AG08396 (cell line): ENCODE data around the gene CEP152.
"Not testable (repeated sequence)": the region's sequence is repeated elsewhere in the genome, so short reads cannot be mapped to it uniquely, and the experiment has no call there.

Source experiments
- DNase-seq: peaks from one replicate; pipeline ENCODE4 v3.0.0; 2012; ENCODE audit warnings: low spot score, mixed read lengths

CEP152 gene, protein sequence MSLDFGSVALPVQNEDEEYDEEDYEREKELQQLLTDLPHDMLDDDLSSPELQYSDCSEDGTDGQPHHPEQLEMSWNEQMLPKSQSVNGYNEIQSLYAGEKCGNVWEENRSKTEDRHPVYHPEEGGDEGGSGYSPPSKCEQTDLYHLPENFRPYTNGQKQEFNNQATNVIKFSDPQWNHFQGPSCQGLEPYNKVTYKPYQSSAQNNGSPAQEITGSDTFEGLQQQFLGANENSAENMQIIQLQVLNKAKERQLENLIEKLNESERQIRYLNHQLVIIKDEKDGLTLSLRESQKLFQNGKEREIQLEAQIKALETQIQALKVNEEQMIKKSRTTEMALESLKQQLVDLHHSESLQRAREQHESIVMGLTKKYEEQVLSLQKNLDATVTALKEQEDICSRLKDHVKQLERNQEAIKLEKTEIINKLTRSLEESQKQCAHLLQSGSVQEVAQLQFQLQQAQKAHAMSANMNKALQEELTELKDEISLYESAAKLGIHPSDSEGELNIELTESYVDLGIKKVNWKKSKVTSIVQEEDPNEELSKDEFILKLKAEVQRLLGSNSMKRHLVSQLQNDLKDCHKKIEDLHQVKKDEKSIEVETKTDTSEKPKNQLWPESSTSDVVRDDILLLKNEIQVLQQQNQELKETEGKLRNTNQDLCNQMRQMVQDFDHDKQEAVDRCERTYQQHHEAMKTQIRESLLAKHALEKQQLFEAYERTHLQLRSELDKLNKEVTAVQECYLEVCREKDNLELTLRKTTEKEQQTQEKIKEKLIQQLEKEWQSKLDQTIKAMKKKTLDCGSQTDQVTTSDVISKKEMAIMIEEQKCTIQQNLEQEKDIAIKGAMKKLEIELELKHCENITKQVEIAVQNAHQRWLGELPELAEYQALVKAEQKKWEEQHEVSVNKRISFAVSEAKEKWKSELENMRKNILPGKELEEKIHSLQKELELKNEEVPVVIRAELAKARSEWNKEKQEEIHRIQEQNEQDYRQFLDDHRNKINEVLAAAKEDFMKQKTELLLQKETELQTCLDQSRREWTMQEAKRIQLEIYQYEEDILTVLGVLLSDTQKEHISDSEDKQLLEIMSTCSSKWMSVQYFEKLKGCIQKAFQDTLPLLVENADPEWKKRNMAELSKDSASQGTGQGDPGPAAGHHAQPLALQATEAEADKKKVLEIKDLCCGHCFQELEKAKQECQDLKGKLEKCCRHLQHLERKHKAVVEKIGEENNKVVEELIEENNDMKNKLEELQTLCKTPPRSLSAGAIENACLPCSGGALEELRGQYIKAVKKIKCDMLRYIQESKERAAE (N-terminal part only)

DNA sequence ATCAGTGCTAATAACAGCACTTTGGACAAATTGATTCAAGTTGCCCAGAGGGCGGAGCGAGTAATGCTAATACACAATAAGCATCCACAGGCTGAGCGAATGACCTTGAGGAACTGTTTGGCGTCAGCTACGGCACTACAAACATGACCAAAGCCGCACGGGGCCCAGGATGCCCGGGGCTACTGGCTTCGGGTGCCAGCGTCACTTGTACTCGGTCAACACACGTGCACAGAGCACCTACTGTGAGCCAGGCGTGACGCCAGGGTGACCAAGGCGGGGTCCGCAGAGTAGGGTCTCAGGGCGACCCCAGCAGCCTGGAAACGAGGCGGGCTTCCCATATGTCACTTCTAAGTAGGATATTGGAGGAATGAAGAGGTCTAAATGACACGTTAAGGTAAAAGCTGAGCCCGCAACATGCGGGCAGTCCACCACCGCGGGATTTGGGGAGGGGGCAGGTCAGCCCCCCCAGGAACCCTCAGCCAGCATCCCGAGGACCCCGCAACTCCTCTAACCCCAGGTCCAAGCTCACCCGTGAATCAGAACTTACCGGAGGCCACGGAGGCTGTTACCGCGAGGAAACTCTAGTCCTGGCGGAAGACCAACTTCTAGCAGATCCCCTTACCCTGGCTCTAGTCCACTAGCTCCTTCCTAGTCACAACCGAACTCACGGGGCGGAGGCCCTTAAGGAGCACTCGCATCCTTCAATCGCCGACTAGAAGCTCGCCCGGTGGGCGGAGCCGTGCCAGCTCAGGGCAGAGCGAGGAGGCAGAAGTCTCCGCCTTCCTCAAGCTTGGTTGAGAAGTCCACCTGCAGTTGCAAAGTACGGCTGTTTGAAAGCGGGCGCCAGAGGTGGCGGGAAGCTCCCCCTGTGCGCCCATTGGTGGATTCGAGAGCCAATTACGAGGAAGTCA, at the start of gene CEP152:
TSS of gene CEP152 (minus strand) at position 656 of the 911 bp plus-strand sequence. CDS start 5,420 bp downstream, outside the sequence.
- peak; percentile 93 for DNase-seq

DNA sequence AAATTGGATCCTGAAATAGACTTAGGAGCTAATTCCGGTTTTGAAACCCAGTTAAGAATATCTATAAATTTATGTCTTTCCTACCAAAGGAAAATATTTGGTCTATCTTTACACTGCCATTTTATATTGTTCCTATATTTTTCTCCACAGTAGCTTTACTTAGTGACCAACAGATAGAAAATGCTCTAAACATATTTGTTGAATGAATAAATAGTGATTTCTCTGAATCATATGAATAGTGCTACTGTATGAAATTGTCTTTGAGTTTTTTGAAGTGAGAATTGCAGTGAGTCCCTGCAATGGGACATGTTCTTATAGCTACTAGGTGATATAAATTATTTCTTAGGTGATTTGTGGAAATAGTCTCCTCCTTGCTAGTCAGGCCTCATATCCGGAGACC, 48.6 kb upstream of the CEP152 start:
- DNase-seq, result no peak

DNA sequence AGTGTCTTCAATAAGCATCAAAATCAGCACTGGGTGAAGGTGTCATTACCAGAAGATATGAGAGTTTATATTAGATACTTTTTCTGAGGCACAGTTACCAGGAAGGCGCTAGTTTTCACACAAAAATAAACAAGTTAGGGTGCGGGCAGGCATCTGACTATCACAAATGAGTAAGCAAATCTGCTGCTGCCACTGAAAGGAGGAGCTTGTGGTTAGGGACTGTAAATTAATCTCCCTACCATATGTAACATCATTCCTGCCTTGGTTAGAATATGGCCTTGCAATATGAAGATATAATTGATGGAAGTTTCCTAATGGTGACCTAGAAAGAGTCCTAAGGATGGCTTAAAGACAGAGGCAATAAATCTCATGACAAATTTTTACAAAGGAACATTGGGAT, 47.5 kb upstream of the CEP152 start:
- DNase-seq, result no peak

DNA sequence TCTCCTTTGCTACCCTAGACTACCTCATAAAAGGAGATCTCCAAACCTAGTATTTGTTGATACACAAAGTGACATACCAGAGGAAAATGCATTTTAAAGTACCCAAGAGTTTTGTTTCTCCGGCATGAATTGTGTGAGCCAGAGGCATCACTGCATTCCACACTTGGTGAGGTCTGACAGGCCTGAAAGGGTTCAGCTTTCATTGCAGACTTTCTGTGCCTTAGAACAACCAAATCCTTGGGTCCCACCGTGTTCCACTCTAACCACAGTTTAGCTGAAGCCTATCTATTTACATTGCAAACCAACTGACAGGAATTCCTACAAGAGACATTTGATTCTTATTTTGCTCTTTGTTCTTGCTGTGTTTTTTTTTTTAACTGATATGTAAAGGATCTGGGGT, 46.1 kb upstream of the CEP152 start:
- DNase-seq, result peak; percentile 54

DNA sequence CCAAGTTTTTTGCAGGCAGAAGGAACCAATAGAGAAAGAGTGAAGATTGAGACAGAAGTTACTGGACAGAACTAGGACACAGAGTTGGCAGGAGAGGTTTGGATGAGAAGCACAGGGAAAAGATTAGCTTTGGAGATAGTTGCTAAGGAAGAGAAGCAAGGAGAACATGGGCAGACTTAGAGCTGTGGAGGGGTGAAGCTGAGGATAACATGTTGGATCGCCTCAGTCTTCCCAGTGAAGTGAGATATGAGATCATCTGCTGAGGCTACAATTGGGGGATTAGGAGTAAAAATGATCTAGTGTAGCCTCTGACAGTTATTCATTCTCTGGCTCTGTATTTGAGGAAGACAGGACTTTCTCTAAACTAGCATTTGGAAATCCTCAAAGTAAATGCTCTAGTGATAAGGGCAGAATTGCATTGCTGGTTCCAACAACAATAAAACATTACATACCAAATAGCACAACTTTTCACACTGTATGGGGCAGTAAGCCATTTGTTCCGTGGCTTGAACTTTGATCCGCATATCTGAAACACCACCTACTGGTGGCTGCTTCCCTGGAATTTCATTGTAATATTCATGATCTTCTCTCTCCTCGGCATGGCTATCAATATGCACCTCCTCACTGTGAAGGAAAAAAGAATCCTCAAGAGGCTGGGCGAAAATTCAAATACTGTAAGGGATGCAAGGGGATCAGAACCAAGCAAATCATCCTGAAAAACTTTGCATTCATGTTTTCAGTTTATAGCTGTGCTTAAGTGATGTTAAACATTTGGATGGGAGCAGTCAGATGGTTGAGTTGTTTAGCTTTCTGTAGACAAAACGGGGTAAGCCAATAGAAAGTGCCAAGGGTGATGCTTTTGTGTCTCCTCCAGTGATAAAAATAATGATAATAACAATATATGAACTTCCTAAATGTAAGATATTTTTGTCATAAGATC, 44.9 kb upstream of the CEP152 start:
- peak; percentile 34 for DNase-seq

DNA sequence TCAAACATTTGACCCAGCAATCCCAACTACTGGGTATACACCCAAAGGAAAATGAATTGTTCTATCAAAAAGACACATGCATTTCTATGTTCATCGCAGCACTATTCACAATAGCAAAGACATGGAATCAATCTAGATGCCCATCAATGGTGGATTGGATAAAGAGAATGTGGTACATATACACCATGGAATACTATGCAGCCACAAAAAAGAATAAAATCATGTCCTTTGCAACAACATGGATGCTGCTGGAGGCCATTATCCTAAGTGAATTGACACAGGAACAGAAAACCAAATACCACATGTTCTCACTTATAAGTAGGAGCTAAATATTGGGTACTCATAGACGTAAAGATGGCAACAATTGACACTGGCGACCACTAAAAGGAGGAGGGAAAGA, 43.6 kb upstream of the CEP152 start:
- not testable (repeated sequence) for DNase-seq

DNA sequence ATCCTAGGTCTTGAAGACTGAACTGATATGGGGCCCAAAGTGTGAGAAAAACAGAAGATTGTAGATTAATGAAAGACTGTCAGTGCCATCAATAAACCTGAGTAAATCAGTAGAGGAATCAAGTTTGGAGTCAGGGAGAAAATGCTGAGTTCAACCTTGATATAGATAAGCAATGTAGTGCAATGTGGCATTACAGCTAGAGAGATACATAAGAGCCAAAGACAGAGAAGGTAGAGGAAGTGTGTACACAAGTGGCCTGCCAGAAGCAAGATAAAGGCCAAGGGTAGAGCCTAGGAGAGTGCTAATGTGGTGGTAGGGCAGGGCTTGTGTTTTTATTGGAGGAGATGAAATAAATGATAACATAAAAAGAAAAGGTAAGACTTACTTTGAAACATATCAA, 41.1 kb upstream of the CEP152 start:
- DNase-seq, result no peak

DNA sequence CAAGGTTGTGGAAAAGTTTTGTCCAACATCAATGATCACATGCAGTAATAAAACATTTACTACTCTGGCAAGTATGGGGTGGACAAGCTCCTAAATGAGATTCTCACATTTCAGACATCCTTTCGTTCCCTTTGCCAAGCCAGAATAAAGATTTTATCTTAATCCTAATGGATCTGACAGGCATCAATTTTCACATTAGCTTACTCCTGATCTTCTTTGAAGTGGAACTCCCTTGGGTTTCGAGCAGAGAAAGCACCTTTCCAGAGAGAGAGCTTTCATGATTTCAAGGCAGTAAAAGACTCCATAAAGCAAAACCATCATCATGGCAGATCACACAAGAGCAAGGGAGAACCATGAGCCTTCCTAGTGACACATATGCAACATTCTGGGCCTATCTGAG, 39.8 kb upstream of the CEP152 start:
- DNase-seq, result no peak

DNA sequence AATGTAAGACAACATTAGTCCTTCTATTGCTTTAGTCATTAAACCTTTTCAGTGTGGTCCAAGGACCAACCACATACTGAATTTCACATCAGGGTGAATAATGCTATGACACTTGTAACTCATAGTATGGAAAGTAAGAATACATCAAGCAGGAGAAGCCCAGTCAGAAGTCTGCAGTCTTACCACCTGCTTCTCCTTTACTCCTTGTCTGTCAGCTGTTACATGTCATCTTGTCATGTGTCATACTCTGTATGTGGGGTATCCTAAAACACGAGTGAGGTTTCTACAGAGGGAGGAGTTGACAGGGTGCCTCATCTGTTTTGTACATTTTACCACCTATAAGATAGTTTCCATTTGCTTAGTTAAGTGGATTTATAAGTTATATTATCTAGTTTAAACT, 34.3 kb upstream of the CEP152 start:
- DNase-seq, result no peak

DNA sequence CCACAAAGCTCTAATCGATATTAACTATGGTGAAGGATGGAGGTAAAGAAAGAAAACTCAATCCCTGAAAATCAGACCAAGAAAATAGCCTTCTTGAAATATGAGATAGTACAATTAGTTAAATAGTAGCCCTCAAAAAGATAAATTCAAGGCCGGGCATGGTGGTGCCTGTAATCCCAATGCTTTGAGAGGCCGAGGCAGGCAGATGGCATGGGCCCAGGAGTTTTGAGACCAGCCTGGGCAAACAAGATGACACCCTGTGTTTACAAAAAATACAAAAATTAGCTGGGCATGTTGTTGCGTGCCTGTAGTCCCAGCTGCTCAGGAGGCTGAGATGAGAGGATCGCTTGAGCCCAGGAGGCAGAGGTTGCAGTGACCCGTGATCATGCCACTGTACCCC, 31.6 kb upstream of the CEP152 start:
- DNase-seq, result no peak

DNA sequence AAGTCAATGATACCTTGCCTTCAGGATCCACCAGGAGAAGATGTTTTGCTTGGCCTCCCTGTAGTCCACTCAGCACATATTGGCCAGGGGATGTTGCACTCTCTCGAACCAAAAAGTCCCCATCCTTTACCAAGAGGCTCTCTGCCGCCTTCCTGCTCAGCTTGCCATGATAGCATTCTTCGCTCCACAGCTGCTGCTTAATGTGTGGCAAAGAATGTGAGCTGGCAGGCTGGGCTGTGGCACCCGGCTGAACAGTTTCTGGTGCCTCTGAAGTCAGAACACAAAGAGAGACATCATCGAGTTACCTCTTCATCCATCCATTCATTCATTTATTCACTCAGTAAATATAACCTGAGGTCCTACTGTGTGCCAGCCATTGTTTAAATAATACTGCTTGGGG, 23.9 kb upstream of the CEP152 start:
- DNase-seq, result no peak

DNA sequence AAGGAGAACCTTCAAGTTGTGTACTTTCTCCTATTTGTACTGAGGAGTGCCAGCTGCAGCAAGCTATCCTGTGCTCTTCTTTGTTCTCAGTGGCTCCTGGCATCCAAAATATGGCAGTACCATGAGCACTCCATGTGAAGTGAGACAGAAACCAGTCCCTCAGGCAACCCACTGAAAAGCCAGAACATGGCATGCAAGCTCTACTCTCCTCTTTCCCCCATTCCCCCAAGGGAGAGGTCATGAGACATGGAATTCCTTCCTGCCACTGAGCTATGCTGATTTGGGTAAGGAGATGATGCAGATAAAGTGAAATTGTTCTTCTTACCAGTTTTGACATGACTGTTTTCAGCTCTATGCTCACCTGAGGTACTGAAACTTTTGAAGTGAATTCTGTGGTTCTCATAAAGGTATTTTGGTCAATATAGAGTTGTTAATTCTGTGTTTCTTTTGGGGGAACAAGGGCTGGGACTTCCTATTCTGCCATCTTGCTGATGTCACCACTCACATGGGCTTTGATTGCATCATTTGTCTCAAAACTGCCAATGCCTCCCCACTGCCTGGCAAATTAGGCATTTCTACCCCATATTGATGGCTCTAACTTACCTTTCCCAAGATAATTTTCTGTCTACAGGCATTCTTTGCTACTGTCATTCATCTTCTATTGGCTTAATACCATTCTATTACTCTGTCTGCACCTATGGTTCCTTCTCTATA, 22.8 kb upstream of the CEP152 start:
- DNase-seq, result no peak

DNA sequence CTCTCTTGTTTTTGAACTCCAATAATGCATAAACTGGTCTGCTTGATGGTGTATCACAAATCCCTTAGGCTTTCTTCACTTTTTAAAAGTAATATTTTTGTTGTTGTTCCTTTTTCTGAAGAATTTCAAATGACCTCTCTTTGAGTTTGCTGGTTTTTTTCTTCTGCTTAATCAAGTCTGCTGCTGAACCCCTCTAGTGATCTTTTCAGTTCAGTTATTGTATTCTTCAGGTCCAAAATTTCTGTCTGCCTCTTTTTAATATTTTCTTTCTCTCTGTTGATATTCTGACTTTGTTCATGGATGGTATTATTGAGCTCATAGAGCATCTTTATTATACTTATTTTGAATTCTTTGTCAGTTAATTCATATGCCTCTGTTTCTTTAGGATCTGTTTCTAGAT, 21.8 kb upstream of the CEP152 start:
- DNase-seq, result no peak

DNA sequence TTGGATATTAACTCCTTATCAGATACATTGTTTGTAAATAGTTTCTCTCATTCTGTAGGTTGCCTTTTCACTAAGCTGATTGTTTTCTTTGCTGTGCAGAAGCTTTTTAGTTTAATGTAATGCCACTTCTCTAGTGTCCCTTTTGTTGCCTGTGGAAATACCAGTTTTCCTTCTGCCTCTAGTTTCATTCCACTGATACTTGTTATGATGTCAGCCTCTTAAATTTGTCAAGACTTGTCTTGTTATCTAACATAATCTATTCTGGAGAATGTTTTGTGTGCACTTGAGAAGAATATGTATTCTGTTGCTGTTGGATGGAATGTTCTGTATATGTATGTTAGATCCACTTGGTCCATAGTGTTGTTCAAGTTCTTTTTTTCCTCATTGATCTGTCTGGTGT, 18.0 kb upstream of the CEP152 start:
- no peak for DNase-seq

DNA sequence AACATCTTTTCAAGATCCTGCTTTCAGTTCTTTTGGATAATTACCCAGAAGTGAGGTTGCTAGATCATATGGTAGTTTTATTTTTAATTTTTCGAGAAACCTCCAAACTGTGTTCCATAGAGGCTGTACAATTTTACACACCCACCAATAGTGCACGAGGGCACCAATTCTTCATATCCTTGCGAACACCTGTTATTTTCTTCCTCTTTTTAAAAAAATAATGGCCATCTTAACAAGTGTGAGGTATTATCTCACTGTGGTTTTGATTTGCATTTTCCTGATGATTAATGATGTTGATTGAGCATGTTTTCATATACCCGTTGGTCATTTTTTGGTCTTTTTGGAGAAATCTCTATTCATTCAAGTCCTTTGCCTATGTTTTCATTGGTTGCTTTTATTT, 17.6 kb upstream of the CEP152 start:
- no peak for DNase-seq

DNA sequence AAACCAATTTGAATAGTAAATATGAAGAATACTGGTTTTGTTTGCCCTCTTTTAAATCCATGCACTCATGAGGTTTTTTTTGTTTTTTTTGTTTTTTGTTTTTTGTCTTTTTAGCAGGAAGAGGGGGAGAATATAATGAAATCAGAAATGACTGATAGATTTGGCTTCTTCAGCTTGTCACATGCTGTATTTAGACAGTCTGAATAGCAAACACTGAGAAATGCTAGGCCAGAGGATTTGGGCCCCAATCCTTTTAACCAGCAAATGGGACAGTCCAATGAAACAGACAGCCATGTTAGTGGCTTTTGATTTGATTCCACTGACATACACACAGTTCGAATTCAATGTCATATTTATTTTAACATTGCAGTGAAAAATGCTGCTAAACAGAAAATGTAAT, 14.2 kb upstream of the CEP152 start:
- no peak for DNase-seq

DNA sequence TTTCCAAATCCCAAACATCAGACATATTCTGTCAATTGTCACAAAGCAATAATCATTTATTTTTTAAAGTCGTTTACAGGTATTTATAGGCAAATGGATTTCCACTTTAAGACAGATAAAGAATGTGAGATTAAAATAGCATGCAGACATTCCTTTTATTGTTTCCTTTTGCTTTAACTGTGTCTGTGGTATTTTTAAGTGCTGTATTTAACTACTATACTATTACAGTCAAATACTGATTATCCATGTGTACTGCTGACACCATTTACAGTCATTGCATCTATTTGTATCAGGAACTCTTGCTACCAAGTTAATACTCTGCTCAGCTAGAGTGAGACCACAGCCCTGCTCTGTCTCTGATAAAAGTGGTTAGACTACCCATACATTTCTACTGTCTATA, 12.8 kb upstream of the CEP152 start:
- DNase-seq, result no peak

DNA sequence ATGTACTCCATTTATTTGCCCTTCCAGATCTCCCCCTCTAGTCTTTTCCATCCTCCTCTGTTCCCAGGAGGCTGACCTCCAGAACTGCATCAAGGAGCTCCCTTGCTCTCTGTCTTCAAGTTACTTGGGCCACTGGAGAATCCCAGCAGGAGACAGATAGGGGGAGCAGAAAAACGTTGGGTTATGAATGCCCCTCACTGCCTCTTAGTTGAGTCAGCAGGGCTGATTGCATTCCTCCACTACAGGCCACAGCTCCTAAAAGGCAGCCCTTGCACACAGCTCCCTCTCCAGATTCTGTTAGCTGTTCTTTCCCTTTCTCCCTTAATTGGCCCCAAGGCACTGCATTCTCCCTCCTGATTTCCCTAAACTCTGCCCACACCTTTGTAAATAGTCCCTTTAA, 12.4 kb upstream of the CEP152 start:
- DNase-seq, result peak; percentile 19

DNA sequence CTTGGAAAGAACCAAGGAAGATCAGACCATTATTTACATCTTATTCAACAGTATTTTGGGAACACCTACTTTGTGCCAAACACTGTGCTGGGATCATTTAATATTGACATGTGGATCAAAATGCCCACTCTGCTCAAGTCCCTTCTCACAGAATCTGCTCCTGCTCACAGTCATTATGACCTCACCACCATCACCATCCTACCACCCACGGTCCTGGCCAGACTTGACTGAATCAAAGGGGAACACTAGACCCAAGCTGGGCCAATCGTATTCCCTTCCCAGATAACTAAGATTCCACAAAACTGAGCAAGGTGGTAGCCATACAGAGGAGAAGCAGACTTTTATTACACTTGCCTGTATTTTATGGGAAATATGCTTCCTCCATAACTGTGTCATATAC, 3.4 kb upstream of the CEP152 start:
- no peak for DNase-seq
